Frontal cortex (tissue), 1 donor: ENCODE results near the gene P3H1. TPM values are rescaled to one million over a fixed set of nuclear protein-coding genes. Genes with fewer than 3 reads are reported as not detected.

Experiments
- total RNA-seq: library from RNA; depleted of rRNA; stranded (reverse); fragments of >200 nt; gene quantifications from one replicate; pipeline ENCODE4 v1.2.3, GENCODE V29; 2014

Gene P3H1
- total RNA-seq, 1 donor from 2014 or later, result 10.6 TPM

Other genes with a start within 250 kb of the P3H1 start
- gene PPIH, start 108.6 kb downstream of the P3H1 start, total RNA-seq, result 17.9 TPM
- 1,693 TPM for gene YBX1, start 84.6 kb downstream of the P3H1 start, total RNA-seq
- not detected for gene CLDN19, start 26.8 kb downstream of the P3H1 start, total RNA-seq
- 13.0 TPM for gene C1orf50, start 221 bp upstream of the P3H1 start, total RNA-seq
- 0.41 TPM for gene TMEM269, start 18.0 kb upstream of the P3H1 start, total RNA-seq
- gene ERMAP, start 50.1 kb upstream of the P3H1 start, total RNA-seq, result 3.3 TPM
- 55.4 TPM for gene SVBP, start 50.4 kb upstream of the P3H1 start, total RNA-seq
- gene ZNF691, start 79.6 kb upstream of the P3H1 start, total RNA-seq, result 9.4 TPM
- gene SLC2A1, start 191.8 kb upstream of the P3H1 start, total RNA-seq, result 28.1 TPM